ENCODE results near the gene CORO1C.

CORO1C gene

GRCh38 chr12:108709697-108710096, 21.6 kb downstream of the CORO1C start:
- peaks cover 16% of the 10 kb centered on the region for H3K4me1 ChIP-seq
- H3K4me2 ChIP-seq (ENCODE audit: low read length), result no peak overlapping the region
- no peaks in the 10 kb centered on the region for H3K36me3 ChIP-seq (ENCODE audit: control insufficient read depth, insufficient read depth, low read length)
- no peak for TF ChIP-seq CTCF (IDR thresholded peaks at IDR 0.05)
- no peak overlapping the region for H3K9ac ChIP-seq
- no peak overlapping the region for H3K4me3 ChIP-seq (ENCODE audit: low read depth, low read length)
- no peak overlapping the region for H3K27ac ChIP-seq
- no peaks in the 10 kb centered on the region for H3K9me3 ChIP-seq (ENCODE audit: control insufficient read depth, low read length)
- H2AFZ ChIP-seq, result no peak overlapping the region
- H3K79me2 ChIP-seq, result peaks cover 65% of the 10 kb centered on the region
- no peaks in the 10 kb centered on the region for H3K27me3 ChIP-seq (ENCODE audit: control insufficient read depth, insufficient read depth, low read length)

GRCh38 chr12:108704527-108704926, 26.8 kb downstream of the CORO1C start:
- no peak for TF ChIP-seq CTCF (IDR thresholded peaks at IDR 0.05)
- Histone ChIP-seq H3K4me3 (ENCODE audit: low read depth, low read length) (no peak overlapping the region), H3K9me3 (ENCODE audit: control insufficient read depth, low read length) (no peaks in the 10 kb centered on the region), H3K9ac (no peak overlapping the region), H3K79me2 (peaks cover 50% of the 10 kb centered on the region), H3K36me3 (ENCODE audit: control insufficient read depth, insufficient read depth, low read length) (no peaks in the 10 kb centered on the region), H3K4me1 (peaks cover 56% of the 10 kb centered on the region), H3K27me3 (ENCODE audit: control insufficient read depth, insufficient read depth, low read length) (no peaks in the 10 kb centered on the region), H3K27ac (peak overlapping the region; percentile 92), H2AFZ (peak overlapping the region; percentile 13), H3K4me2 (ENCODE audit: low read length) (peak overlapping the region; percentile 29)

- peak overlapping the region; percentile 16 for H2AFZ ChIP-seq
- peak overlapping the region; percentile 92 for H3K27ac ChIP-seq
- H3K36me3 ChIP-seq (ENCODE audit: control insufficient read depth, insufficient read depth, low read length), result no peaks in the 10 kb centered on the region
- H3K4me3 ChIP-seq (ENCODE audit: low read depth, low read length), result no peak overlapping the region
- no peaks in the 10 kb centered on the region for H3K9me3 ChIP-seq (ENCODE audit: control insufficient read depth, low read length)
- peaks cover 61% of the 10 kb centered on the region for H3K4me1 ChIP-seq
- TF ChIP-seq CTCF (IDR thresholded peaks at IDR 0.05), result no peak
- H3K27me3 ChIP-seq (ENCODE audit: control insufficient read depth, insufficient read depth, low read length), result no peaks in the 10 kb centered on the region
- H3K9ac ChIP-seq, result no peak overlapping the region
- peak overlapping the region; percentile 55 for H3K4me2 ChIP-seq (ENCODE audit: low read length)
- peaks cover 38% of the 10 kb centered on the region for H3K79me2 ChIP-seq
Measured at GRCh38 chr12:108702595-108703320, 28.6 kb downstream of the CORO1C start.

GRCh38 chr12:108701779-108702441, 29.4 kb downstream of the CORO1C start:
- Histone ChIP-seq H3K4me3 (ENCODE audit: low read depth, low read length) (peak overlapping the region; percentile 5), H3K27ac (peak overlapping the region; percentile 92), H3K36me3 (ENCODE audit: control insufficient read depth, insufficient read depth, low read length) (no peaks in the 10 kb centered on the region), H2AFZ (peak overlapping the region; percentile 48), H3K4me1 (peaks cover 67% of the 10 kb centered on the region), H3K9me3 (ENCODE audit: control insufficient read depth, low read length) (no peaks in the 10 kb centered on the region), H3K79me2 (peaks cover 35% of the 10 kb centered on the region), H3K9ac (no peak overlapping the region), H3K27me3 (ENCODE audit: control insufficient read depth, insufficient read depth, low read length) (no peaks in the 10 kb centered on the region), H3K4me2 (ENCODE audit: low read length) (peak overlapping the region; percentile 55)
- no peak for TF ChIP-seq CTCF (IDR thresholded peaks at IDR 0.05)

All from parathyroid adenoma (tissue), 2 donors.